HG03097 (cell line): ENCODE results near the gene WDR19.
"Not testable (repeated sequence)": the region's sequence is repeated elsewhere in the genome, so short reads cannot be mapped to it uniquely, and the experiment has no call there.

ENCODE experiments used
- ATAC-seq: cut with Tn5 transposase; IDR thresholded peaks from one replicate; pipeline ENCODE4 v1.9.1; 2021; ENCODE audit not compliant: unreplicated experiment, low FRiP score

WDR19 gene

DNA sequence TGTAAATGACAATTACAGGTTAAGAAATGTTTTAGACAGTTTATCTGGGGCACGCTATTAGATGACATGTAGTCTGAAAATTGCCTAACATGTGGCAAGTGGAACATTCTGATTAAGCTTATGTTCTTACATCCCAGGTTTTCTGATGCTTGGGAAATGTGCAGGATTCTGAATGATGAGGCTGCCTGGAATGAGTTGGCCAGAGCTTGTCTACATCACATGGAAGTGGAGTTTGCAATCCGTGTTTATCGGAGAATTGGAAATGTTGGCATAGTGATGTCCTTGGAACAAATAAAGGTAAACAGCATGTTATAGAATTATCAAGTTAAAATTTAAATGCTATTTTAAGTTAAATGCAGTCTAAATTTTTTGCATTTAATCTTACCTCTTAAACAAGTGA, 49.3 kb downstream of the WDR19 start:
- ATAC-seq = no peak

DNA sequence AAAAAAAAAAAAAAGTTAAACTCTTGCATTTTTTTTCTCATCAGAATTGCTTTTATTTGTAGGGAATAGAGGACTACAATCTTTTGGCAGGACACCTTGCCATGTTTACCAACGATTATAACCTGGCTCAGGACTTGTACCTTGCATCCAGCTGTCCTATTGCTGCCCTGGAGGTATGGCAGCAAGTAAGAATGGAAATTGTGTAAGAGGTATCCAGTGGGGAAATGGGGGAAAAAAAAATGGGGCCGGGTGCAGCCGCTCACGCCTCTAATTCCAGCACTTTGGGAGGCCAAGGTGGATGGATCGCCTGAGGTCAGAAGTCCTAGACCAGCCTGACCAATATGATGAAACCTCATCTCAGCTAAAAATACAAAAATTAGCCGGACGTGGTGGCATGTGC, 49.8 kb downstream of the WDR19 start:
- no peak for ATAC-seq

DNA sequence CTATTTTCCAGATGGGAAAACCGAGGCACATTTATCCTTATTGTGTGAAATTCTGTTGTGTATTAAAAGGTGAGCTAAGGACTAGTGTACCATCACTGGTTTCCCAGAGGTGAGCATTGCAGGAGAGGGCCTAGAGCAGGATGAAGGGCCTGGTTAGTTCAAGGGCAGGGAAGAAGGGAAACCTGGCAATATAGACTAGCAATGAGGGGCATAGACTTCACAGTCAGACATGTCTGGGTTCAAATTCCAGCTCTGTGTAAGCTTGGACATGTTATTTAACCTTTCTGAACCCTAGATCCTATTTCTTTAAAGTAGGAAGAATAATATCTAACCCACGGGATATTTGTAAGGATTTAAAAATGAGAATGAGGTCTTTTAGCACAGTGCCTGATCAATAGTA, 50.8 kb downstream of the WDR19 start:
- ATAC-seq = no peak

DNA sequence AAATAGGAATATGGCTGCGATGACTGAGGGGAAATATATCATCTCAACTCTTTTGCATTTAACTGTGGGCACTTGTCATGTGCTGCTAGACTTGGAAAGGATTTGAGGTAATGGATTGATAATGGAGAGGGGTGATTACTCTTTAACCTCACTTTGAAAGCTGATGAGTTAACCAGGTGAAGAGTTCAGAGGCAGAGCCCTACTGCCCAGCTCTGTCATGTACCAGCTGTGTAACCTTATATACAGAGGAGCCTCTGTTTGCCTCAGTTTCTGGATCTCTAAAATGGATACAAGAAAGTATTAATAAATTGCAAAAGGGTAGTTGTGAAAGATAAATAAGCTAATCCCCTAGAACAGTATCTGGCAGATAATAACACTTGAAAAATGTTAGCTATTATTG, 51.5 kb downstream of the WDR19 start:
- no peak for ATAC-seq

DNA sequence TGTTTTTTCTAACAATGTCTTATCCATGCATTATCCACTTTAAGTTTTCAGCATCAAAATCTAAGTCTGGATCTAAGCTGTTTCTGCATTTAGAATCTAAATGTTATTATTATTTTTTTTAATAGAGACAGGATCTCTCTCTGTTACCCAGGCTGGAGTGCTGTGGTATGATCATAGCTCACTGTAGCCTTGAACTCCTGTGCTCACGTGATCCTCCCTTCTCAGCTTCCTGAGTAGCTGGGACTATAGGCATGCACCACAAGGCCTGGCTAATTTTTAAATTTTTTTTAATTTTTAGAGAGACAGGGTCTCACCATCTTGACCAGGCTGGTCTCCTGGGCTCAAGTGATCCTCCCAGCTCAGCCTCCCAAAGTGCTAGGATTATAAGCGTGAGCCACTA, 52.7 kb downstream of the WDR19 start:
- ATAC-seq = no peak

DNA sequence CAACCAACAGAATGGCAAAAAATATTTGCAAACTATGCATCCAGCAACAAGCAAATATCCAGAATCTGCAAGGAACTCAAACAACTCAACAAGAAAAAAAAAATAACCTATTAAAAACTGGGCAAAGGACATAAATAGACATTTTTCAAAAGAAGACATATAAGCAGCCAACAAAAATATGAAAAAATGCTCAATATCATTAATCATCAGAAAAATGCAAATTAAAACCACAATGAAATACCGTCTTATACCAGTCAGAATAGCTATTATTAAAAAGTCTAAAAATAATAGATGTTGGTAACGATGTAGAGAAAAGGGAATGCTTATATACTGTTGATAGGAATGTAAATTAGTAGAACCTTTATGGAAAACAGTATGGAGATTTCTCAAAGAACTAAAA, 53.4 kb downstream of the WDR19 start:
- no peak for ATAC-seq

DNA sequence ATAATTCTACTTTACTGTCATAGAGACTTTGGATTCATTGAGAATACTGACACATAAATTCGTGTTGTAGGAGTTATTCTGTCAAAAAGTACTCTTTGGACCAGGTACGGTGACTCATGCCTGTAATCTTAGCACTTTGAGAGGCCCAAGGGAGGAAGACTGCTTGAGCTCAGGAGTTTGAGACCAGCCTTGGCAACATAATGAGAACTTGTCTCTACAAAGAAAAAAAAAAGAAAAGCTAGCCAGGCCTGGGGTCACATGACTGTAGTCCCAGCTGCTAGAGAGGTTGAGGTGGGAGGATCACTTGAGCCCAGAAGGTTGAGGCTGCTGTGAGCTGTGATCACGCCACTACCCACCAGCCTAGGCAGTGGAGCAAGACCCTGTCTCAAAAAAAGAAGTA, 54.9 kb downstream of the WDR19 start:
- no peak for ATAC-seq

DNA sequence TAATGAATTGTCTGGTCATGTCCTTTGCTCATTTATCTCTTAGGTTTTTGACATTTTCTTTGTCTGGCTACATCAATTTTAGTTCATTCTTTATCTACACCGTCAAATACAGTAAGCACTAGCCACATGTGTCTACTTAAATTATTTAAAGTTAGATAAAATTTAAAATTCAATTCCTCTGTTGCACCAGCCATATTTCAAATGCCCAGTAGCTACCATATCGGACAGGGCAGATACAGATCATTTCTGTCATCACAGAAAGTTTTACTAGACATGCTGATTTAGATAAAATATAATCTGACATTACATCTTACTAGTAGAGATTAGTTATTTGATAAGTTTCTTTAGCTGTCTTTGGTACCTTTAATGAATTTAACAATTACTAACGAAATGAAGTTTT, 61.1 kb downstream of the WDR19 start:
- no peak for ATAC-seq

DNA sequence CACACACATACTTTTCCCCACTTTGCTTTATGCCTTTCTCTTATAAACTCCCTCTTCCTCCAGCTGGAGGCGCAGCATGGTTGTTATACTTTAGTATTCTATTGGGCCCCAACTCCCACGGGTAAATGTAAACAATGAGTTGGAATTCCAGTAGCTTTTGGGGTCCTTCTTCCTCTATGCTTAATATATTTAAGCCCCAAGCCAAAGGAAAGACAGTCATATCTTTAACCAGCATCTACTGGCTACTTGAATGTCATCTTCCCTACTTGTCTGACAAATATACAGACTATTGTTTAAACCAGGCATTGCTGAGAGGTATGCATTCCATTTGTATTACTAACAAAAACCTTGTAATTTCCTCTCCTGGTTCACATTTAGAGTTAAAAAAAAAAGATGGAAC, 72.9 kb downstream of the WDR19 start:
- no peak for ATAC-seq

DNA sequence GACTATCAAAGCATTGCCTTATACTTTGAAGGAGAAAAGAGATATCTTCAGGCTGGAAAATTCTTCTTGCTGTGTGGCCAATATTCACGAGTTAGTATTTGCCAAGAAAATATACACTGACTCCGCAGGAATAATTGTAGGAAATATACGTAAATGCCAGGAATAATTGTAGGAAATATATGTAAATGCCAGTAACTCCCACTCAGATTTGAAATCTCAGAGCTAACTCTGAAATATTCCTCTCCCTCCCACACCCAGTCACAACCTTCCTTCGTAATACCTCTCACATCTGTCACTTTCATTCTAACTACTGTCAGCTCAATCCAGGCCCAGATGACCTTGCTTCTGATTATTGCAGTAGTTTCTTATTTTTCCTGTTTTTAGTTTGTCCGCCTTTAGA, 73.5 kb downstream of the WDR19 start:
- ATAC-seq = no peak

DNA sequence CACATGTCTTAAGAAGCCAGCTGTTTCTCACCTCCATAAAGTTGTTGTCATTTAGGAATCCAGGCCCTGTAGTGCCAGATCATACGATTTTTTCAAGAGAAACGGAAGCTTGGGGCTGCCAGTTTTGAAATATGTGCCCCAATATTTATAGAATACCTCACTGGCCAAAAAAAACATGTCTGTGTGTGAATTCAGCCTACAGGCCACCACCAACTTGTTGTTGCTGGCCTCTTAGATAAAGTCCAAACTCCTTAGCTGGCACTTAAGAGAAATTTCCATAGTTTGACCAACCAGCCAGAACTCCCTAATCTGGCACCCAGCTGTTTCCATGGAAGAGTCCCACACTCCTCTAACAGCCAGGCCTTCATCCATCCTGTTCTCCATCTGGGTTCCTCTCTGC, 74.1 kb downstream of the WDR19 start:
- ATAC-seq = no peak

DNA sequence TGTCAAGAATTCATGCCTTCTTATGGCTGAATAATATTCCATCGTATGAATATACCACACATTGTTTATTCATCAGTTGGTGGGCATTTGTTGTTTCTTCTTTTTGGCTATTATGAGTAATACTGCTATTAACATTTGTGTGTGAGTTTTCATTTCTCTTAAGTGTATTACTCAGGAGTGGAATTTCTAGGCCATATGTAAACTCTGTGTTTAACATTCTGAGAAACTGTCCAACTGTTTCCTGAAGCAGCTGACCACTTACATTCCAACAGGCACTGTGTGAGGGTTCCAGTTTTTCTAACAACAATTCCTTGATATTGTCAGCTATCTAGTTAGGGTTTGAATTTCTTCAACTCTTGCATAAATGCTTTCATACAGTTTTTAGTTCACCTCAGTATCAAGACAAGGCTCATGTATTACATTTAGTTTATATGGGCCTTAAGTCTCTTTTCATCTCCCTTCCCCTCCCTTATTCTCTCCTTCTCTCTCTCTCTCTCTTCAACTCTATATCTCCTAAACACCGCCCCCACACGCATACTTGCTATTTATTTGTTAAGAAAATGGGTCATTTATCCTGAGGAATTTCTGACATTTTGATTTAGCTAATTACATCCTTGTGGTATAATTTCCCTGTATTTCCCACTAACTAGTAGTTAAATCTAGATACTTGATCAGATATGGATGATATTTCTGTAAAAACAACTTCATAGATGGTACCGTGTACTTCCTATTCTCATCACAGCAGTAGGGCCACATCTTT, 77.4 kb downstream of the WDR19 start:
- no peak for ATAC-seq

DNA sequence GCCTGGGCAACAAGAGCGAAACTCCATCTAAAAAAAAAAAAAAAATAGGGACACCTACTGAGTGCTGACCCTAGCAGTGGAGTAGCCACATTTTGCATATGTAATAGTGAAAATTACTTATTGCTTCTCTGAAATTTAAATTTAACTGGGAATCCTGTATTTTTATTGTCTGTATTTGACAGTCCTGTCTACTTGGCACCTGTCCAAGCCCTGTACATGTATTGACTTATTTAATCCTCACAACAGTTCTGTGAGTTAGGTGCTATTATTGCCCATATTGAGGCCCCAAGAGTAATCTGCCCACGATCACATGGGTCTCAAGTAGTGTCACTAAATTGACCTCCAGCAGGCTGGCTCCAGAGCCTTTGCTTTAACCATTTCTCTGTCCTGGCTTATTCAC, 81.6 kb downstream of the WDR19 start:
- no peak for ATAC-seq

DNA sequence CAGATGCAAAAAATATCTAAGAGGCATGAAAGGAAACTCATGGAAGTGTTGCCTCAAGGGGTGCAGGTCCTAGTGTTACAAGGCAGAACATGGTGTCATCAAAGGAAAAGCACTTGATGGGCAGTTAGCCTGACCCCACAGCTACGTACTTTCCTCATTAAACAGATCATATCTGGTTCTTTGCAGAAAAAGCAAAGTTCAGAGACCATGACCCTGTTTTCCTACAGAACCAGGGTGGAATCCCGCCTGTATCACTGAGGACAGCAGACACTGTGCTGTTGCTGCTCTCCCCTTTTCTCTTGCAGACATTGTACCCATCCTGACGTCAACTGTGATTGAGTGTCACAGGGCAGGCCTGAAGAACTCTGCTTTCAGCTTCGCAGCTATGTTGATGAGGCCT, 92.2 kb downstream of the WDR19 start:
- ATAC-seq = no peak

DNA sequence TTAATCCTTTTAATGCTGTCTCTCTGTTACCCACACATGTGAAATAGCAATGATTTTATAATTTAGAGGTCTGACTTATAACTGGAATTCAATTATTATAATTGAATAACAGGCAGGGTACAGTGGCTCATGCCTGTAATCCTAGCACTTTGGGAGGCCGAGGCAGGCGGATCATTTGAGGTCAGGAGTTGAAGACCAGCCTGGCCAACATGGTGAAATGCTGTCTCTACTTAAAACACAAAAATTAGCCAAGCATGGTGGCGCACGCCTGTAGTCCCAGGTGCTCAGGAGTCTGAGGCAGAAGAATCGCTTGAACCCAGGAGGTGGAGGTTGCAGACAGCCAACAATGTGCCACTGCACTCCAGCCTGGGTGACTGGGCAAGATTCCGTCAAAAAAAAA, 95.3 kb downstream of the WDR19 start:
- not testable (repeated sequence) for ATAC-seq

DNA sequence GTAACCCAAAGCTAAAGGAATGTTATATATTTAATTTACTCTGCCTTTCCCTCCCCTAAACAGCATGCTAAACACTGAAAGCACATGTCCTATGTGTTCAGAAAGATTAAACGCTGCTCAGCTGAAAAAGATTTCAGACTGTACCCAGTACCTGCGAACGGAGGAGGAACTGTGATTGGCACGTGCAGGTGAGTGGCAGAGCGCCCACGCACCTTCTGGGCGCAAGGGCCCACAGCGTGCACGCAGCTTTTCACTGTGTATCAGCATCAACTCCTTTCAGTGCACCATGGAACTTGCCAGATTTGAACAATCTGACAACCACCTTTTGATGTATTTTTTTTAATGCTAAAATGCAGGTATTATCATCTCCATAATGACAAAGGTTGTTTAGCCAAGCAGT, 96.1 kb downstream of the WDR19 start:
- ATAC-seq = no peak

DNA sequence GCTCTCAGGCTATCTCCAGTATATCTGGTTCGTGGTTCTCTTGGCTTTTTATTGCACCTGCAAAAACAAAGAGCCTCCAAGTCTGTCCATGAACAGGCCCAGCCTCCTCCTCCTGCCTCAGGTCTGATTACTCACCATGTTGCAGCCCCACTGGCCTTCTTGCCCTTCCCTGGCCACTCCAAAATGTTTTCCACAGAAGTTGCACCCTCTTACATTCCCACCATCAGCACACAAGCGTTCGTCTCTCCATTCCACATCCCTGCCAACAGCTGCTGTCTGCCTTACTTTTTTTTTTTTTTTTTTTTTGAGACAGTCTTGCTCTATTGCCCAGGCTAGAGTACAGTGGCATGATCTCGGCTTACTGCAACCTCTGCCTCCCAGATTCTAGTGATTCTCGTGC, 97.1 kb downstream of the WDR19 start:
- no peak for ATAC-seq

DNA sequence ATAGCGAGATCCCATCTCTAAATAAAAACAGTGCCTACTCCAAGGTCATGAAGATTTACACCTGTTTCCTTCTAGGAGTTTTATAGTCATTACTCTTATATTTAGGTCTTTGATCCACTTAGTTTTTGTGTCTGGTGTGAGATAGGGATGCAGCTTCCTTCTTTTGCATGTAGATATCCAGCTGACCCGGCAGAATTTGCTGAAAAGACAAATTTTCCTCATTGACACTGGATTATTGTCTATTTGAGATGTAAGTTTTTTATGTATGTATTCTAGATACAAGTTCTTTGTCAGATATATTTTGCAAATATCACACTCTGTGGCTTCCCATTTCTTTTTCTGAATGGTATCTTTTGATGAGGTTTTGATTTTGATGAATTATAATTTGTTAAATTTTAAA, 98.4 kb downstream of the WDR19 start:
- no peak for ATAC-seq

DNA sequence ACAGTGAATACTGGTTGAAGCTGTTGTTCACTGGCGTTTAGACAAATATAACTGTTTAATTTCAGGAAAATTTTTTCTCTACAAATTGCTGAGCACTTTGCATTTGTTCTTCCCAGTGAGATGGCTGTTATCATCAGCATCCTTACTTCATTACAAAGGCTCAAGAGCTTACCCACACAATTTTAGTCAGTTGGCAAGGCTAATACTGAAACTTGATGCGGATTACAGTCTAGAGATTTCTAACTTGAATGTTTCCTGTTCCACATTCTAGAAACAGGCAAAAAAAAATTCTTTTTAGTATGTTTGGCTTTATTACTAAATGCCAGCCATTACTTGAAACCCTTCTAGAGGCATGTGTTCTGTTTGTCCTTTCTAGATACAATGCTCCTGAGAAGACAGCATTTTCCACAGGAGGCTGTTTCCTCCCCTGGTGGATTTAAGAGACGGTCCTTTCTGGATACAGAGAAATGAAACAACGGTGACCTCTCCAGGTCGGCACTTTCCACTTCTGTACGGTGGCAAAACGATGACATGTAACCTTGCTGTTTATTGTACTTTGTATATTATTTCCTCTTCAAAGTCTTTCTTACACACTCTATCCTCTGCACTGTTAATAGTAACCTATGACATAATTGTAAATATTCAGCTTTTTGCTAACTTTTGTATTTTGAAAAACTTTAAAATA, 102.9 kb downstream of the WDR19 start:
- ATAC-seq = no peak

DNA sequence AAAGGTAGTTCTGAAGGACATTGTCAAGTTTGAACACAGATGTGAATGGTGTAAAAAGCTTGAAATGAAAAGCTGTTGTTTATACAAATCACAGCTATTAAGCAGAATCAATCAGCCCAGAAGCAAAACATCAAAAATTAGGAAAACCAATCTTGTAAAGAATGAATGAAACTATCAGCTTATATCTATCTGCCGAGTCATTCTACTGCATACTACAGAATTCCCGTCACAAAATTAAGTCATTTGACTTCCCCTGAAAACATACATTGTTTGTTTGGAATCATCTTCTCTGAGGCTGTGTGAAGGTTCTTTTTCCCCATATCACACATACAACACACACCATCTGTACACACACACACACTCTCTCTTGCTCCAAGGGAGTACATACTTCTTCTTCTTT, 103.5 kb downstream of the WDR19 start:
- no peak for ATAC-seq

DNA sequence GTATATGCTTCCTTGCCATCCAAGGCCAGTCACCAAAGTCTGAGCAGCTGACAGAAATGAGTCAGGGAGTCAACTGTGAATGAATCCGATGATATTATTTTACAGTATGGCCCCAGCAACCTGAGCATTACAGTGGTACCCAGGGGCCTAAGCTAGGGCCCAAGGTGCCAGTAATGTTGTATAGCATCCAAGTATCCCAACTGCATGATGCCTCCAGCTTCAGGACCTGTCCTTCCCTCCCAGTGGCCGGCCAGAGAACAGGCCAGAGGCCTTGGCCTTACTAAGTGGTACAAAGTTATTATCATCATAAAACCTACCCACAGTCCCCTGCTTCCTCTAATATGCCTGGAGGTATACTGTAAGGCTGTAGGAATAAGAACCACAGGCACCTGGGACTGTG, 103.9 kb downstream of the WDR19 start:
- no peak for ATAC-seq

DNA sequence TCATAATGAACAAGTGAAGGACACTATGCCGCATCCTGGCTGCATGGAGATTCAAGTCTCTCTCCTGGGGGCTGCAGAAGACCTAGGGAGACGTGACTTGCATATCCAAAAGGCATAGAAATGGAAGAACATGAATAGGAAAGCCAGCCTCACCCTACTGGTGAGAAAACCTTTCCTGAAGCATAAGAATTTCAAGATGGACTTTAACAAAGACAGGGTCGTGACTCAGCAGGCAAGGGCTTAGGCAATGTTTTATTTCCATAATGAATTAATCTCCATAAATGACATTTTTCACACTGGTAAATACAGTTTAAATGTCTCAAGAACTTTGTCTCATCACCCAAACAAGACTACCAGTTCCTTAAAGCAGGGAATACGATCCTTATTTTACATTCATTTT, 104.9 kb downstream of the WDR19 start:
- ATAC-seq = no peak

DNA sequence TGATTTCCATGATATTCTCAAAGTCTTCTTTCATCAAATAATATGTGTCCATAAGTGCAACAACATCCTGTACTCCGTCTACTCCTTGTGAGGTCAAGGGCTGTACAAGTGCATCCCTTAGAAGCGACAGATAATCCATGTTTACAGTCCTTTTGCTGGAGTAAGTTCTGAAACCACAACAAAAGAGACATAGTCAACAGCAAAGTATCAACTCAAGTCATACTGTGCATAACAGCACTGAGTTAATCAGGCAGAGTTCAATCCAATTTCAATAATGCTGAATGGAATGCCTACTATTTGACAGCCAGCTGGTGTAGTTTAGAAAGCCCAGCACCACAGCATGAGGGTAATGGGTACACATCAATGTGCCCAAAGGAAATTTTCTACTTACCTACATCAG, 109.4 kb downstream of the WDR19 start:
- no peak for ATAC-seq
